Measurements from ENCODE around the gene TMEM120B.

GRCh38 chr12:121803861-121804416, 91.4 kb downstream of the TMEM120B start, which contains the start of gene SETD1B:
- TF ChIP-seq ZNF274 (IDR thresholded peaks at IDR 0.05; ENCODE audit: low read depth, low read length) (no peak), YY1 (IDR thresholded peaks at IDR 0.05; ENCODE audit: insufficient read depth, insufficient read length) (no peak)

Measured in NT2/D1 (cell line).